ENCODE results near the gene HCN2. TPM values are rescaled to one million over a fixed set of nuclear protein-coding genes. Genes with fewer than 3 reads are reported as not detected.

HCN2 gene
- total RNA-seq, 1 experiment from 2014 or later: 1.5 TPM

GRCh38 chr19:650121-650520, 60.4 kb downstream of the HCN2 start:
- peaks cover 6% of the 10 kb centered on the region; the same call in 1 of the 2 replicates for H3F3A ChIP-seq (ENCODE audit: insufficient read depth, low read depth)
- H3K79me2 ChIP-seq (ENCODE audit: low read depth): peaks cover 29% of the 10 kb centered on the region
- intact Hi-C loops (cut with micrococcal nuclease; ENCODE audit: unreplicated experiment): no loop called here
- H2AFZ ChIP-seq: no peak overlapping the region
- DNase-seq: no peak
- no peaks in the 10 kb centered on the region for H3K4me1 ChIP-seq (replicated peaks; ENCODE audit: insufficient read depth)
- no peaks in the 10 kb centered on the region for H3K27me3 ChIP-seq (ENCODE audit: insufficient read depth, low read depth)
- no peak overlapping the region for H3K27ac ChIP-seq
- no peak overlapping the region for H3K4me3 ChIP-seq
- BruUV-seq (replicated peaks): no TSS peak
- H3K36me3 ChIP-seq (ENCODE audit: low read depth): no peaks in the 10 kb centered on the region
- ChIA-PET POLR2A (ENCODE audit: unreplicated experiment) (no interaction called here), CTCF (no interaction called here)
- no peak overlapping the region for H3K4me2 ChIP-seq
- H3K9me3 ChIP-seq (ENCODE audit: insufficient read depth, low read depth): no peaks in the 10 kb centered on the region
- H3K9me2 ChIP-seq (ENCODE audit: insufficient read depth): no peaks in the 10 kb centered on the region
- peaks cover 43% of the 10 kb centered on the region for H4K20me1 ChIP-seq (ENCODE audit: insufficient read depth)
- TF ChIP-seq EZH2 (IDR thresholded peaks at IDR 0.05; ENCODE audit: low read depth) (no peak), CTCF (conservative IDR thresholded peaks at IDR 0.05) (no peak)

GRCh38 chr19:651114-651818, 61.6 kb downstream of the HCN2 start:
- H3K79me2 ChIP-seq (ENCODE audit: low read depth): peaks cover 41% of the 10 kb centered on the region
- no peak for DNase-seq

GRCh38 chr19:651991-652390, 62.3 kb downstream of the HCN2 start:
- BruUV-seq (replicated peaks): no TSS peak
- H3K27ac ChIP-seq: no peak overlapping the region
- H3K9me3 ChIP-seq (ENCODE audit: insufficient read depth, low read depth): no peaks in the 10 kb centered on the region
- no peak overlapping the region for H3K4me2 ChIP-seq
- ChIA-PET POLR2A (ENCODE audit: unreplicated experiment) (no interaction called here), CTCF (no interaction called here)
- 0 out of 2 replicates have a peak, but pooled peaks cover 8% of the 10 kb centered on the region for H3F3A ChIP-seq (ENCODE audit: insufficient read depth, low read depth)
- H3K36me3 ChIP-seq (ENCODE audit: low read depth): no peaks in the 10 kb centered on the region
- H2AFZ ChIP-seq: no peak overlapping the region
- no peak overlapping the region for H3K4me3 ChIP-seq
- TF ChIP-seq CTCF (conservative IDR thresholded peaks at IDR 0.05) (no peak), EZH2 (IDR thresholded peaks at IDR 0.05; ENCODE audit: low read depth) (no peak)
- H3K9me2 ChIP-seq (ENCODE audit: insufficient read depth): no peaks in the 10 kb centered on the region
- intact Hi-C loops (cut with micrococcal nuclease; ENCODE audit: unreplicated experiment): no loop called here
- peaks cover 48% of the 10 kb centered on the region for H3K79me2 ChIP-seq (ENCODE audit: low read depth)
- no peaks in the 10 kb centered on the region for H3K4me1 ChIP-seq (replicated peaks; ENCODE audit: insufficient read depth)
- DNase-seq: no peak
- H4K20me1 ChIP-seq (ENCODE audit: insufficient read depth): peaks cover 62% of the 10 kb centered on the region
- no peaks in the 10 kb centered on the region for H3K27me3 ChIP-seq (ENCODE audit: insufficient read depth, low read depth)

More at GRCh38 chr19:651114-651818, 61.6 kb downstream of the HCN2 start:
- CTCF ChIA-PET: no interaction called here
- no TSS peak for BruUV-seq (replicated peaks)
- intact Hi-C loops (cut with micrococcal nuclease; ENCODE audit: unreplicated experiment): no loop called here
- Histone ChIP-seq H3K9me3 (ENCODE audit: insufficient read depth, low read depth) (no peaks in the 10 kb centered on the region), H3K4me1 (replicated peaks; ENCODE audit: insufficient read depth) (no peaks in the 10 kb centered on the region), H4K20me1 (ENCODE audit: insufficient read depth) (peaks cover 54% of the 10 kb centered on the region), H2AFZ (no peak overlapping the region), H3K9me2 (ENCODE audit: insufficient read depth) (no peaks in the 10 kb centered on the region), H3K36me3 (ENCODE audit: low read depth) (no peaks in the 10 kb centered on the region), H3K4me3 (no peak overlapping the region), H3K27ac (no peak overlapping the region), H3K27me3 (ENCODE audit: insufficient read depth, low read depth) (no peaks in the 10 kb centered on the region), H3F3A (ENCODE audit: insufficient read depth, low read depth) (peaks cover 10% of the 10 kb centered on the region; the same call in 1 of the 2 replicates), H3K4me2 (no peak overlapping the region)
- no peak for TF ChIP-seq CTCF (conservative IDR thresholded peaks at IDR 0.05)
- no peak for TF ChIP-seq EZH2 (IDR thresholded peaks at IDR 0.05; ENCODE audit: low read depth)
- POLR2A ChIA-PET (ENCODE audit: unreplicated experiment): no interaction called here

Measured in PC-9 (cell line).